Activated naive CD4-positive, alpha-beta T cell treated with anti-CD3 and anti-CD28 coated beads for 36 hours (primary cell): ENCODE measurements around the gene CLDN15. TPM values are rescaled to one million over a fixed set of nuclear protein-coding genes. Genes with fewer than 3 reads are reported as not detected.
"Not testable (repeated sequence)": the region's sequence is repeated elsewhere in the genome, so short reads cannot be mapped to it uniquely, and the experiment has no call there.

Experiments
- CTCF ChIA-PET: fragments of 350-600 bp; sonication (Branson Sonifier 250); formaldehyde crosslinking; loops from one replicate; lab custom pipeline; 2021; ENCODE audit warnings: antibody characterized with exemption; lab: Charles Lee
- DNase-seq: peaks from one replicate; pipeline ENCODE4 v3.0.0-alpha.2; 2020
- H3K27ac Mint-ChIP-seq: one replicate; pipeline ENCODE4 v1.8.0; 2021; ENCODE audit warnings: mild to moderate bottlenecking, mixed read lengths
- H3K27me3 Mint-ChIP-seq: one replicate; pipeline ENCODE4 v1.8.0; 2021; ENCODE audit warnings: low read depth, mixed read lengths
- H3K36me3 Mint-ChIP-seq: one replicate; pipeline ENCODE4 v1.8.0; 2021; ENCODE audit warnings: low read depth, mixed read lengths
- H3K4me1 Mint-ChIP-seq: one replicate; pipeline ENCODE4 v1.8.0; 2021; ENCODE audit warnings: low read depth, mixed read lengths
- H3K4me3 Mint-ChIP-seq: one replicate; pipeline ENCODE4 v1.8.0; 2021; ENCODE audit warnings: mild to moderate bottlenecking, moderate library complexity, mixed read lengths
- H3K9me3 Mint-ChIP-seq: one replicate; pipeline ENCODE4 v1.8.0; 2021; ENCODE audit warnings: mixed read lengths
- intact Hi-C: fragments of 100-400 bp; cut with micrococcal nuclease; formaldehyde crosslinking; loops from one replicate; pipeline ENCODE4 v1.15.1; 2023
- total RNA-seq, 2 experiments: library from RNA; stranded (reverse); gene quantifications; one replicate each; pipeline ENCODE4 v1.2.3, GENCODE V29; 2021

Gene CLDN15
- total RNA-seq, 2 experiments from 2014 or later: 9.8 to 11.1 TPM

GRCh38 chr7:101264102-101264706 lies 26.6 kb upstream of the CLDN15 start:
- DNase-seq, H3K9me3 Mint-ChIP-seq, H3K36me3 Mint-ChIP-seq, H3K27ac Mint-ChIP-seq, intact Hi-C loops, H3K4me3 Mint-ChIP-seq, CTCF ChIA-PET, H3K27me3 Mint-ChIP-seq, H3K4me1 Mint-ChIP-seq: not testable (repeated sequence)

- no peaks in the 10 kb centered on the region for H3K9me3 Mint-ChIP-seq
- no peaks in the 10 kb centered on the region for H3K36me3 Mint-ChIP-seq
- H3K27me3 Mint-ChIP-seq: no peaks in the 10 kb centered on the region
- intact Hi-C loops: no loop called here
- H3K4me1 Mint-ChIP-seq: no peaks in the 10 kb centered on the region
- DNase-seq: no peak
- CTCF ChIA-PET: interaction anchor here (0.6 to 2.0 kb wide), 3 partner anchors 14 to 598 kb away, joined by 3 to 5 read pairs (median 3); no protein-coding TSS in a partner anchor
- H3K4me3 Mint-ChIP-seq: no peak overlapping the region
- no peak overlapping the region for H3K27ac Mint-ChIP-seq
These were observed 20.7 kb upstream of the CLDN15 start for GRCh38 chr7:101258243-101258731.

DNA sequence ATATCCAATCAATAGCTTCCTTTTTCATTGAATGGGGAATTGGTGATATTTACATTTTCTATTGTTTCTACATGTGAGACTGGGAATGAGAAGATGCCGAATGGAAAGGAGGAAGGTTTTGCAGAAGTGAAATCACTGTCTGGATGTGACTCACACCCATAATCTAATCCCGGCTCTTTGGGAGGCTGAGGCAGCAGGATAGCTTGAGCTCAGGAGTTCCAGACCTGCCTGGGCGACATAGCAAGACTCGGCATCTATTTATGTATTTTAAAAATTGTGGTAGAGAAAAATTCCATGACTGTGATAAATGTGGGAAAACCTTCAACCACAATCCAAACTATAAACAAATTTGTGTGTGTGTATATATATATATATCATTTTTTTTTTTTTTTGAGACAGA lies 18.2 kb upstream of the CLDN15 start:
- H3K27me3 Mint-ChIP-seq: no peaks in the 10 kb centered on the region
- H3K4me1 Mint-ChIP-seq: peaks cover 14% of the 10 kb centered on the region
- CTCF ChIA-PET: interaction anchor here (1.4 to 4.9 kb wide), 4 partner anchors 12 to 63 kb away, joined by 4 to 36 read pairs (median 8); partner anchors contain the start of gene FIS1
- H3K9me3 Mint-ChIP-seq: no peaks in the 10 kb centered on the region
- intact Hi-C loops: no loop called here
- no peak overlapping the region for H3K4me3 Mint-ChIP-seq
- DNase-seq: no peak
- H3K27ac Mint-ChIP-seq: no peak overlapping the region
- peaks cover 5% of the 10 kb centered on the region for H3K36me3 Mint-ChIP-seq

GRCh38 chr7:101253199-101253598 lies 15.6 kb upstream of the CLDN15 start:
- not testable (repeated sequence) for H3K36me3 Mint-ChIP-seq, H3K9me3 Mint-ChIP-seq, DNase-seq, H3K27ac Mint-ChIP-seq, H3K27me3 Mint-ChIP-seq
- Mint-ChIP-seq H3K4me1 (peaks cover 26% of the 10 kb centered on the region), H3K4me3 (peak overlapping the region; percentile 97)
- intact Hi-C loops: loop anchor here (2.0 kb wide), 2 partner anchors 68 to 168 kb away; partner anchors contain the start of genes IFT22 and TRIM56
- CTCF ChIA-PET: interaction anchor here (1.2 to 4.9 kb wide), 3 partner anchors 9 to 60 kb away, joined by 5 to 36 read pairs (median 12); partner anchors contain the start of gene FIS1

GRCh38 chr7:101251871-101252659 lies 14.5 kb upstream of the CLDN15 start:
- H3K27me3 Mint-ChIP-seq: no peaks in the 10 kb centered on the region
- H3K36me3 Mint-ChIP-seq: peaks cover 12% of the 10 kb centered on the region
- H3K9me3 Mint-ChIP-seq: no peaks in the 10 kb centered on the region
- H3K27ac Mint-ChIP-seq: peak overlapping the region; percentile 96
- CTCF ChIA-PET: interaction anchor here (0.6 to 4.9 kb wide), 3 partner anchors 8 to 129 kb away, joined by 4 to 36 read pairs (median 12); partner anchors contain the start of gene FIS1
- DNase-seq: peak; percentile 99
- intact Hi-C loops: loop anchor here (1.0 to 2.0 kb wide), 4 partner anchors 8 to 167 kb away; partner anchors contain the start of genes IFT22, TRIM56 and ZNHIT1
- H3K4me1 Mint-ChIP-seq: peaks cover 30% of the 10 kb centered on the region
- H3K4me3 Mint-ChIP-seq: peak overlapping the region; percentile 97

DNA sequence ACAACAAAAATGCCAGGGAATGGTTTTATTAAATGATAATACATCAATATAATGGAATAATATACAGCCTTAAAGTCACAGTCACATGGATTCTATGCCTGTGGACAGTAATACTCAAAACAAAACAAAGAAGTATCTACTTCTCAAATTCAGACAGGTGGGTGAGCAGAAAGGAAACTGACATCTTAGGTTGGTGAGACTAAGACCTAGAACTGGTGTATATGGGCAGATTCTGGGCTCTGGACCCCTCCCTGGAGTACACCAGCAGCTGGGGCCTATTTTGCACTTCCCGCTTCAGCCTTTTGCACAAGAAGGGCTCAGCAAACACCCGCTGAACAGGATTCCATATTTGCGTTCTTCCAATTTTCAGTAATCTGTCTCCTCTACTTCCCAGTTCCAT lies 12.7 kb upstream of the CLDN15 start:
- Mint-ChIP-seq H3K9me3 (no peaks in the 10 kb centered on the region), H3K4me3 (peak overlapping the region; percentile 97), H3K4me1 (peaks cover 40% of the 10 kb centered on the region), H3K27me3 (no peaks in the 10 kb centered on the region), H3K36me3 (peaks cover 16% of the 10 kb centered on the region), H3K27ac (peak overlapping the region; percentile 31)
- no peak for DNase-seq
- CTCF ChIA-PET: interaction anchor here (3.4 kb wide), 1 partner anchor 32 kb away, joined by 12 read pairs; no protein-coding TSS in a partner anchor
- intact Hi-C loops: no loop called here

- peaks cover 51% of the 10 kb centered on the region for H3K4me1 Mint-ChIP-seq
- DNase-seq: no peak
- no peak overlapping the region for H3K4me3 Mint-ChIP-seq
- no peaks in the 10 kb centered on the region for H3K9me3 Mint-ChIP-seq
- peaks cover 16% of the 10 kb centered on the region for H3K36me3 Mint-ChIP-seq
- intact Hi-C loops: loop anchor here (10.0 kb wide), 1 partner anchor 353 kb away; the partner anchor contains the start of gene ACHE
- CTCF ChIA-PET: interaction anchor here (0.9 kb wide), 1 partner anchor 56 kb away, joined by 4 read pairs; no protein-coding TSS in a partner anchor
- no peaks in the 10 kb centered on the region for H3K27me3 Mint-ChIP-seq
- H3K27ac Mint-ChIP-seq: no peak overlapping the region
These were observed 10.7 kb upstream of the CLDN15 start for GRCh38 chr7:101248276-101248675.

GRCh38 chr7:101245147-101245668 lies 7.6 kb upstream of the CLDN15 start:
- CTCF ChIA-PET: interaction anchor here (1.4 to 5.5 kb wide), 7 partner anchors 8 to 102 kb away, joined by 4 to 36 read pairs (median 13); partner anchors contain the start of genes PLOD3 and ZNHIT1
- Mint-ChIP-seq H3K36me3 (peaks cover 12% of the 10 kb centered on the region), H3K4me1 (peaks cover 40% of the 10 kb centered on the region), H3K4me3 (peak overlapping the region; percentile 99), H3K27me3 (no peaks in the 10 kb centered on the region), H3K9me3 (no peaks in the 10 kb centered on the region), H3K27ac (peak overlapping the region; percentile 96)
- no peak for DNase-seq
- intact Hi-C loops: loop anchor here (1.0 to 10.0 kb wide), 3 partner anchors 27 to 350 kb away; partner anchors contain the start of genes ACHE and ZNHIT1

- peak; percentile 94 for DNase-seq
- Mint-ChIP-seq H3K36me3 (peaks cover 12% of the 10 kb centered on the region), H3K9me3 (no peaks in the 10 kb centered on the region), H3K4me3 (peak within 1 kb of the TSS; percentile 99), H3K27me3 (no peaks in the 10 kb centered on the region), H3K27ac (peak within 1 kb of the TSS; percentile 96), H3K4me1 (peaks cover 37% of the 10 kb centered on the region)
- CTCF ChIA-PET: interaction anchor here (0.6 to 5.5 kb wide), 17 partner anchors 9 to 102 kb away, joined by 3 to 36 read pairs (median 4); partner anchors contain the start of genes PLOD3 and ZNHIT1
- intact Hi-C loops: loop anchor here (1.0 to 10.0 kb wide), 7 partner anchors 8 to 350 kb away; partner anchors contain the start of genes ACHE, MOGAT3, TRIM56 and ZNHIT1
These were observed 7.0 kb upstream of the CLDN15 start, which contains the start of gene FIS1 for GRCh38 chr7:101244375-101245146. Gene FIS1, minus strand, starts transcription at chr7:101245081. Its CDS starts 77 bp downstream, at chr7:101245004.

GRCh38 chr7:101243646-101244374 lies 6.2 kb upstream of the CLDN15 start:
- peak overlapping the region; percentile 99 for H3K4me3 Mint-ChIP-seq
- peak; percentile 13 for DNase-seq
- H3K36me3 Mint-ChIP-seq: peaks cover 12% of the 10 kb centered on the region
- H3K27ac Mint-ChIP-seq: peak overlapping the region; percentile 96
- H3K9me3 Mint-ChIP-seq: no peaks in the 10 kb centered on the region
- intact Hi-C loops: loop anchor here (1.0 to 10.0 kb wide), 6 partner anchors 8 to 349 kb away; partner anchors contain the start of genes ACHE, MOGAT3 and TRIM56
- H3K4me1 Mint-ChIP-seq: peaks cover 34% of the 10 kb centered on the region
- CTCF ChIA-PET: interaction anchor here (0.6 to 5.5 kb wide), 20 partner anchors 9 to 1191 kb away, joined by 3 to 36 read pairs (median 4); partner anchors contain the start of genes PLOD3 and ZNHIT1
- no peaks in the 10 kb centered on the region for H3K27me3 Mint-ChIP-seq
